SU-DHL-6 (cell line): ENCODE data around the gene AUH.

ENCODE experiments used
- EZH2phosphoT487 ChIP-seq: fragments of 200-600 bp; sonication (generic), shearing (Covaris generic); conservative IDR thresholded peaks from 2 replicates; pipeline ENCODE4 v1.6.1; 2018; ENCODE audit warnings: mild to moderate bottlenecking, antibody characterized with exemption, low read length, moderate library complexity, mixed read lengths
- TF ChIP-seq, protein P1 (sequence below): fragments of 200-600 bp; sonication (generic); IDR thresholded peaks from one replicate; pipeline ENCODE4 v1.5.1; 2017; ENCODE audit warnings: antibody characterized with exemption, mild to moderate bottlenecking, low read length, moderate library complexity; ENCODE audit not compliant: insufficient read depth, poor library complexity, severe bottlenecking

- TF ChIP-seq, protein P1, sequence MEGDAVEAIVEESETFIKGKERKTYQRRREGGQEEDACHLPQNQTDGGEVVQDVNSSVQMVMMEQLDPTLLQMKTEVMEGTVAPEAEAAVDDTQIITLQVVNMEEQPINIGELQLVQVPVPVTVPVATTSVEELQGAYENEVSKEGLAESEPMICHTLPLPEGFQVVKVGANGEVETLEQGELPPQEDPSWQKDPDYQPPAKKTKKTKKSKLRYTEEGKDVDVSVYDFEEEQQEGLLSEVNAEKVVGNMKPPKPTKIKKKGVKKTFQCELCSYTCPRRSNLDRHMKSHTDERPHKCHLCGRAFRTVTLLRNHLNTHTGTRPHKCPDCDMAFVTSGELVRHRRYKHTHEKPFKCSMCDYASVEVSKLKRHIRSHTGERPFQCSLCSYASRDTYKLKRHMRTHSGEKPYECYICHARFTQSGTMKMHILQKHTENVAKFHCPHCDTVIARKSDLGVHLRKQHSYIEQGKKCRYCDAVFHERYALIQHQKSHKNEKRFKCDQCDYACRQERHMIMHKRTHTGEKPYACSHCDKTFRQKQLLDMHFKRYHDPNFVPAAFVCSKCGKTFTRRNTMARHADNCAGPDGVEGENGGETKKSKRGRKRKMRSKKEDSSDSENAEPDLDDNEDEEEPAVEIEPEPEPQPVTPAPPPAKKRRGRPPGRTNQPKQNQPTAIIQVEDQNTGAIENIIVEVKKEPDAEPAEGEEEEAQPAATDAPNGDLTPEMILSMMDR, result no peak
- TF ChIP-seq EZH2phosphoT487, result no peak
Observed at GRCh38 chr9:91208419-91208745, 153.3 kb downstream of the AUH start.
